ENCODE results near the gene CR1.
"Not testable (repeated sequence)": the region's sequence is repeated elsewhere in the genome, so short reads cannot be mapped to it uniquely, and the experiment has no call there.

The CR1 gene

DNA sequence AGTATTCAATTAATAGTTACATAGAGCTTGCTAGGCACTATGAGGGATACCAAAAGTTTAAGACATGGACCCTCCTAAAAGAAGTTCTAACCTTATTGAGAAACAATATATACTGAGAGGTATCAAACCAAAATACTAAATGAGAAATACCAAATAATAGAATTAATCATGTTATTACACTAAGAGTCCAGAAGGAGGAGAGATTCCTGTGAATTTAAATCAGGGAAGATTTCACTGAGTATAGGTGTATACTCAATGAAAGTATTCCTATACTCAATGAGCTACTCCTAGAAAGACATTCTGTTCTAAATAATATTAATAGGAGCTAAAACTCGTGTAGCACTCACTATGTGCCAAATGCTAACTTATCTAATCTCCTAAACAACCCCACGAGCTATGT, 158.4 kb downstream of the CR1 start:
- Histone ChIP-seq H2AFZ (ENCODE audit: low read length, unreplicated experiment) (no peak overlapping the region), H3K27me3 (ENCODE audit: insufficient read depth, low read length) (peaks cover 56% of the 10 kb centered on the region), H3K27ac (ENCODE audit: low read depth, low read length) (no peak overlapping the region), H3K79me2 (ENCODE audit: control insufficient read depth, insufficient read depth, low read length, unreplicated experiment) (no peaks in the 10 kb centered on the region), H3K4me1 (ENCODE audit: control insufficient read depth, insufficient read depth, low read length, unreplicated experiment) (no peaks in the 10 kb centered on the region), H3K36me3 (ENCODE audit: insufficient read depth, low read length) (no peaks in the 10 kb centered on the region), H3K4me3 (ENCODE audit: low read depth, low read length) (no peak overlapping the region)

DNA sequence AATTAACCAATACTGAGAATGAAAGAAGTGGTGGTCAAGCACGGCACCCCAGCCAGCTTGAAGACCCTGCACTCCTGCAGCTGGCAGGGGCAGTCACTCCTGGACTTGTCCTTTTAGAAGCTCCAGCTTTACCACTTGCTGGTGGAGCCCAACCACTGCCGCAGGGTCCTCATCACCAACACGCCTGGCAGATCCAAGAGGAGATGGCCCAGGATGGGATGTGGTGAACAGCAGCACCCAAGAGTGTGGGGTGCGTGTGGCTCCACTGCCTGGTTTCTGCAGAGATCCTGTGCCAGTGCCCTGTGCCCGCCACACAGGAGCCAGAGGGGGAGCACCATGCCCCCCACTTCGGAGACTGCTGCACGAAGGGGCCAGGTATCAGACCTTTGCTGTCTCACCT, 162.5 kb downstream of the CR1 start:
- Histone ChIP-seq H3K4me1 (ENCODE audit: control insufficient read depth, insufficient read depth, low read length, unreplicated experiment) (no peaks in the 10 kb centered on the region), H2AFZ (ENCODE audit: low read length, unreplicated experiment) (no peak overlapping the region), H3K4me3 (ENCODE audit: low read depth, low read length) (no peak overlapping the region), H3K27ac (ENCODE audit: low read depth, low read length) (no peak overlapping the region), H3K27me3 (ENCODE audit: insufficient read depth, low read length) (peaks cover 36% of the 10 kb centered on the region), H3K79me2 (ENCODE audit: control insufficient read depth, insufficient read depth, low read length, unreplicated experiment) (no peaks in the 10 kb centered on the region), H3K36me3 (ENCODE audit: insufficient read depth, low read length) (no peaks in the 10 kb centered on the region)

DNA sequence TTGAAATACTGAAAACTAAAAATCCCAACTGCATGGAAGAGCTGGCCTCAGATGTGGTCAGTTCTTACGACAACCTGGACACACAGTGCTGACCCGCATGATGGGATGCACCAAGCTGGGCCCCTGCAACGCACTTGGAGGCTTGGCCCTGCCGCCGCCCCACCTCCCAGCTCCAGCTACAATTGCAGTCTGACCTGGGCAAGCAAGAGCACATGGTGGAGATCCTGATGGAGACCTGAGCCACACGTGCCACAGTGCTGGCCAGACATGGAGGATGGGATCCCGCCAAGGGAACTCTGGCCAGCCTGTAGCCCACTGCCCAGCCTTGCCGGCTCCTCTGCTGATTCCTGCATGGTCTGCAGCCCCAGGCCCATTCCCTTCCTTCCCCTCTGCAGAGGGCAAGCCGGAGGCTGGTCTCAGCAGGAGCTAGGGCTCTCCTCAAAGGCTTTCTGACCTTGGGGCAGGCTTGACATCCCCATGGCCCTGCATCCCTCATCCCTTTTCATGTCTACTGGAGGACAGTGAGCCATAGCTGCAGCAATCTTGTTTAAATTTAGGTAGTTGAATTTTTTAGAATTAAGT, 163.0 kb downstream of the CR1 start:
- no peak overlapping the region for H3K4me3 ChIP-seq (ENCODE audit: low read depth, low read length)
- H3K4me1 ChIP-seq (ENCODE audit: control insufficient read depth, insufficient read depth, low read length, unreplicated experiment) = no peaks in the 10 kb centered on the region
- no peak overlapping the region for H3K27ac ChIP-seq (ENCODE audit: low read depth, low read length)
- H3K27me3 ChIP-seq (ENCODE audit: insufficient read depth, low read length) = peaks cover 34% of the 10 kb centered on the region
- no peaks in the 10 kb centered on the region for H3K36me3 ChIP-seq (ENCODE audit: insufficient read depth, low read length)
- no peak overlapping the region for H2AFZ ChIP-seq (ENCODE audit: low read length, unreplicated experiment)
- no peaks in the 10 kb centered on the region for H3K79me2 ChIP-seq (ENCODE audit: control insufficient read depth, insufficient read depth, low read length, unreplicated experiment)

DNA sequence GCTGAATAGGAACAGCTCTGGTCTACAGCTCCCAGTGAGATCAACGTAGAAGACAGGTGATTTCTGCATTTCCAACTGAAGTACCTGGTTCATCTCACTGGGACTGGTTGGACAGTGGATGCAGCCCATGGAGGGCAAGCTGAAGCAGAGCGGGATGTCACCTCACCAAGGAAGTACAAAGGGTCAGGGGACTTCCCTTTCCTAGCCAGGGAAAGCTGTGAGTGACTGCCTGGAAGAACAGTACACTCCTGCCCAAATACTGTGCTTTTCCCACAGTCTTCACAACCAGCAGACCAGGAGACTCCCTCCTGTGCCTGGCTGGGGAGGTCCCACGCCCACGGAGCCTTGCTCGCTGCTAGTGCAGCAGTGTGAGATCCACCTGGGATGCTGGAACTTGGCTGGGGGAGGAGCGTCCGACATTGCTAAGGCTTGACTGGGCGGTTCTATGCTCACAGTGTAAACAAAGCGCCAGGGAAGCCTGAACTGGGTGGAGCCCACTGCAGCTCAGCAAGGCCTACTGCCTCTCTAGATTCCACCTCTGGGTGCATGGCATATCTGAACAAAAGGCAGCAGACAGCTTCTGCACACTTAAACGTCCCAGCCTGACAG, 163.7 kb downstream of the CR1 start:
- H3K36me3 ChIP-seq (ENCODE audit: insufficient read depth, low read length) = no peaks in the 10 kb centered on the region
- H3K4me1 ChIP-seq (ENCODE audit: control insufficient read depth, insufficient read depth, low read length, unreplicated experiment) = no peaks in the 10 kb centered on the region
- H3K79me2 ChIP-seq (ENCODE audit: control insufficient read depth, insufficient read depth, low read length, unreplicated experiment) = no peaks in the 10 kb centered on the region
- no peak overlapping the region for H3K4me3 ChIP-seq (ENCODE audit: low read depth, low read length)
- peaks cover 39% of the 10 kb centered on the region for H3K27me3 ChIP-seq (ENCODE audit: insufficient read depth, low read length)
- no peak overlapping the region for H3K27ac ChIP-seq (ENCODE audit: low read depth, low read length)
- no peak overlapping the region for H2AFZ ChIP-seq (ENCODE audit: low read length, unreplicated experiment)

DNA sequence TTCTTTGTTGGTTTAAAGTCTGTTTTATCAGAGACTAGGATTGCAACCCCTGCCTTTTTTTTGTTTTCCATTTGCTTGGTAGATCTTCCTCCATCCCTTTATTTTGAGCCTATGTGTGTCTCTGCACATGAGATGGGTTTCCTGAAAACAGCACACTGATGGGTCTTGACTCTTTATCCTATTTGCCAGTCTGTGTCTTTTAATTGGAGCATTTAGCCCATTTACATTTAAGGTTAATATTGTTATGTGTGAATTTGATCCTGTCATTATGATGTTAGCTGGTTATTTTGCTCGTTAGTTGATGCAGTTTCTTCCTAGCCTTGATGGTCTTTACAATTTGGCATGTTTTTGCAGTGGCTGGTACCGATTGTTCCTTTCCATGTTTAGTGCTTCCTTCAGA, 165.5 kb downstream of the CR1 start:
- not testable (repeated sequence) for H3K36me3 ChIP-seq (ENCODE audit: insufficient read depth, low read length); H3K79me2 ChIP-seq (ENCODE audit: control insufficient read depth, insufficient read depth, low read length, unreplicated experiment)
- peaks cover 51% of the 10 kb centered on the region for H3K27me3 ChIP-seq (ENCODE audit: insufficient read depth, low read length)

DNA sequence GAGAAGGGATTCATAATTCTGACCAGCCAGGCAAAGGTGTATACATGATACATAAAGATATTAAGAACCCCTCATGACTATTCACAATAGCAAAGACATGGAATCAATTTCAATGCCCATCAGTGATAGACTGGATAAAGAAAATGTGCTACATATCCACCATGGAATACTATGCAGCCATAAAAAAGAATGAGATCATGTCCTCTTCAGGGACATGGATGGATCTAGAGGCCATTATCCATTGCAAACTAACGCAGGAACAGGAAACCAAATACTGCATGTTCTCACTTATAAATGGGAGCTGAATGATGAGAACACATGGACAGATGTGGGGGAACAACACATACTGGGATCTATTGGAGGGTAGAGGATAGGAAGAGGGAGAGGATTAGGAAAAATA, 170.4 kb downstream of the CR1 start:
- no peaks in the 10 kb centered on the region for H3K4me1 ChIP-seq (ENCODE audit: control insufficient read depth, insufficient read depth, low read length, unreplicated experiment)
- no peak overlapping the region for H2AFZ ChIP-seq (ENCODE audit: low read length, unreplicated experiment)
- no peaks in the 10 kb centered on the region for H3K79me2 ChIP-seq (ENCODE audit: control insufficient read depth, insufficient read depth, low read length, unreplicated experiment)
- peaks cover 72% of the 10 kb centered on the region for H3K27me3 ChIP-seq (ENCODE audit: insufficient read depth, low read length)
- no peaks in the 10 kb centered on the region for H3K36me3 ChIP-seq (ENCODE audit: insufficient read depth, low read length)
- no peak overlapping the region for H3K4me3 ChIP-seq (ENCODE audit: low read depth, low read length)
- H3K27ac ChIP-seq (ENCODE audit: low read depth, low read length) = no peak overlapping the region

More for the DNA sequence above, 165.5 kb downstream of the CR1 start:
- not testable (repeated sequence) for H3K4me3 ChIP-seq (ENCODE audit: low read depth, low read length); H3K4me1 ChIP-seq (ENCODE audit: control insufficient read depth, insufficient read depth, low read length, unreplicated experiment); H2AFZ ChIP-seq (ENCODE audit: low read length, unreplicated experiment); H3K27ac ChIP-seq (ENCODE audit: low read depth, low read length)

DNA sequence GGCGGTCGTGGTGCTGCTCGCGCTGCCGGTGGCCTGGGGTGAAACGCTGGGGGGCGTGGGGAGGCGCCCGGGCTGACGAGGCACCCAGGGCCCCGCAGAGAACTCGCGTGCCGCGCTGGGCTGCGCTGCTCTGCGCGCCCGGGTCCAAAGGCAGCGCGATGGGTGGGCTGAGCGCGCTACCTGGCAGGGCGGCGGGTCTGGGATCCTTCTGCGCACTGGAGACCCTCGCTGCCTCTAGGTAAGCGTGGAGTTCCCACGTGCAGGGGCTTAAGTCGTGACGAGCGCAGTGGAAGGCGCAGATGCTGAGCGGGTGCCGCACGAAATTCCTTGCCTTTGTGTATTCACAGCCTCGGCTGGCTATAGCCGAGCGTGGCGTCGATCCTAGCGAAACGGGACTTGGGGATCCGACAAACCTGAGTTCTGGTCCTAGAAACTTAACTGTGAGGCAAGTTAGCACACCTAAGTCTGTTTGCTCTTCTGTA, 173.6 kb downstream of the CR1 start:
- Histone ChIP-seq H3K36me3 (ENCODE audit: insufficient read depth, low read length) (no peaks in the 10 kb centered on the region), H3K27me3 (ENCODE audit: insufficient read depth, low read length) (peaks cover 80% of the 10 kb centered on the region), H3K27ac (ENCODE audit: low read depth, low read length) (no peak overlapping the region), H3K79me2 (ENCODE audit: control insufficient read depth, insufficient read depth, low read length, unreplicated experiment) (no peaks in the 10 kb centered on the region), H3K4me1 (ENCODE audit: control insufficient read depth, insufficient read depth, low read length, unreplicated experiment) (no peaks in the 10 kb centered on the region), H3K4me3 (ENCODE audit: low read depth, low read length) (no peak overlapping the region), H2AFZ (ENCODE audit: low read length, unreplicated experiment) (no peak overlapping the region)

DNA sequence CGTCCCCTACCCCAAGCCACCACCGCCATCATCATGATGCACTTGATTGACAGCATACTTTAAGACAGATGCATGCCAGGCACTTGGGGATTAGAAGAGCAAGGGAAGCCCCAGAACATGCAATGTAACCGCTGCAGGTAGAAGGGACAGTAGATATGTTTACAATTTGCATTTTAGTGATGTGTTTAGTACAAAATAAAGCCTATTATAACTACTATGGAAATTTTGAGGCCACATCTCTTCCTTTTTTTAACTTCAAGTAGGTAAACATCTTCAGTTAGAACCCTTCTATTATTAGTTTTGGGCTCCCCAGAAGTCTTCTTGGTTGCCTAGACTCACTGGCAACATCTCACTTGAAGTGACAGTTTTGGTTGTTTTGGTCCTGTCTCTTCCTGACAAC, 174.2 kb downstream of the CR1 start:
- Histone ChIP-seq H3K79me2 (ENCODE audit: control insufficient read depth, insufficient read depth, low read length, unreplicated experiment) (no peaks in the 10 kb centered on the region), H3K36me3 (ENCODE audit: insufficient read depth, low read length) (no peaks in the 10 kb centered on the region), H3K27me3 (ENCODE audit: insufficient read depth, low read length) (peaks cover 79% of the 10 kb centered on the region), H3K27ac (ENCODE audit: low read depth, low read length) (no peak overlapping the region), H3K4me3 (ENCODE audit: low read depth, low read length) (no peak overlapping the region), H2AFZ (ENCODE audit: low read length, unreplicated experiment) (no peak overlapping the region), H3K4me1 (ENCODE audit: control insufficient read depth, insufficient read depth, low read length, unreplicated experiment) (no peaks in the 10 kb centered on the region)

DNA sequence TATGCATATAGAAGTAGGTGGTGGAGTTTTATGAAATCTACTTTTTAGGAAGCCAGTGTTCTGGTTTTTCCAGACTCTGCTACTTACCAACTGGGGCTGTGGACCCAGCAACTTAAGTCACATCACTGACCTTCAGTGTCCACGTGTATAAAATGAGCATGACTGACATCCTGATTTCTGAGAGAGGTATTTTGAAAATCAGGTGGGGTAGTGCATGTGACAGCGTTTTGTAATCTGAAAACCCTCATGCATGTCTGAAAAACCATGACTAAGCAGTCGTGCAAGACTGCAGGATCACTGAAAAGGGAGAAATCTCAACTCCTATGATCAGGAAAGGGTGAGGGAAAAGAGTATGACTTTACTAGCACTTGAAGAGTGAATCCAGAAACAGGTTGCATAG, 175.0 kb downstream of the CR1 start:
- Histone ChIP-seq H3K27ac (ENCODE audit: low read depth, low read length) (no peak overlapping the region), H2AFZ (ENCODE audit: low read length, unreplicated experiment) (no peak overlapping the region), H3K36me3 (ENCODE audit: insufficient read depth, low read length) (no peaks in the 10 kb centered on the region), H3K27me3 (ENCODE audit: insufficient read depth, low read length) (peaks cover 71% of the 10 kb centered on the region), H3K4me3 (ENCODE audit: low read depth, low read length) (no peak overlapping the region), H3K4me1 (ENCODE audit: control insufficient read depth, insufficient read depth, low read length, unreplicated experiment) (no peaks in the 10 kb centered on the region), H3K79me2 (ENCODE audit: control insufficient read depth, insufficient read depth, low read length, unreplicated experiment) (no peaks in the 10 kb centered on the region)

DNA sequence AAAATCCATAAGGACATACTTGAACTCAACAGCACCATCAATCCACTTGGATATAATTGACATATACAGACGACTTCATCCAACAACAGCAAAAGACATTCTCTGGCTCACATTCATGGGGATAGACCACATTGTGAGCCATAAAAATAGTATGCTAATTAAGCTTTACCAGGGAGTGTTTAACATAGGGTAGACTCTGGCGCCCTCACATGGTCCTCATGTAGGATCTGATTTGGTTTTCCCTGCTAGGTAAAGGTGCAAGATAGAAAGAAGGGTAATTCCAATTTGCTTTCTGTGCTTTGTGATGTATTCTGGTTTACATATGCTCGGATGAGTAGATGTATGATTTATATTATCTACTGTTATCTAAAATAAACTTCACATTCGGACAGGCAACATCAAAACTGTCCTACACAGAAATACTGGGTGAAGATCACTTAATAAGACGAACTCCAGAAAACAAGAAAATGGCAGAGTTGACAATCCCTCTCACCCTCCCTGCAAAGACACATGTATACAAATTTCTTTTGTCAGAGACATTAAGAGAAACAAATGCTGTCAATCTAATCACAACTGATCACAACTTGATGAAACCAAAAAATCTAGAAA, 176.7 kb downstream of the CR1 start:
- H3K36me3 ChIP-seq (ENCODE audit: insufficient read depth, low read length) = no peaks in the 10 kb centered on the region
- no peaks in the 10 kb centered on the region for H3K4me1 ChIP-seq (ENCODE audit: control insufficient read depth, insufficient read depth, low read length, unreplicated experiment)
- H3K4me3 ChIP-seq (ENCODE audit: low read depth, low read length) = no peak overlapping the region
- H3K27ac ChIP-seq (ENCODE audit: low read depth, low read length) = no peak overlapping the region
- H3K79me2 ChIP-seq (ENCODE audit: control insufficient read depth, insufficient read depth, low read length, unreplicated experiment) = no peaks in the 10 kb centered on the region
- H3K27me3 ChIP-seq (ENCODE audit: insufficient read depth, low read length) = peaks cover 55% of the 10 kb centered on the region
- no peak overlapping the region for H2AFZ ChIP-seq (ENCODE audit: low read length, unreplicated experiment)

DNA sequence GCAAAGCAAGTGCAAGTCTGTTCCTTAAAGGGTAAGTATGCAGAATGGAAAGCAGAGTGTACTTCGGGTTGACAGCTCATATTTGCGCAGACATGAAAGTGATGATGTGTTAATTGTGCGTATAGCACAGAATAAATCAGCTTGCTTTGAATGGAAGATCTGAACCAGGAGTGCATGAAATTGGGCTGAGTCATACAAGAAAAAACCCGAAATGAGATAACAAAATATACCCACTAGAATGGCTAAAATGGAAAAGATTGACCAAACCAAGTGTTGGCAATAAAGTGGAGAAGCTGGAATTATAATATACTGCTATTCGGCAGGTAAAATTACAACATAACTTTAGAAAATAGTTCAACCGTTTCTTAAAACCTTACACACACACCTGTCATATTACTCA, 177.4 kb downstream of the CR1 start:
- Histone ChIP-seq H3K27ac (ENCODE audit: low read depth, low read length) (no peak overlapping the region), H2AFZ (ENCODE audit: low read length, unreplicated experiment) (no peak overlapping the region), H3K27me3 (ENCODE audit: insufficient read depth, low read length) (peaks cover 47% of the 10 kb centered on the region), H3K4me1 (ENCODE audit: control insufficient read depth, insufficient read depth, low read length, unreplicated experiment) (no peaks in the 10 kb centered on the region), H3K79me2 (ENCODE audit: control insufficient read depth, insufficient read depth, low read length, unreplicated experiment) (no peaks in the 10 kb centered on the region), H3K36me3 (ENCODE audit: insufficient read depth, low read length) (no peaks in the 10 kb centered on the region), H3K4me3 (ENCODE audit: low read depth, low read length) (no peak overlapping the region)
